Uterus (tissue), 4 donors: ENCODE results near the gene SNAI1. TPM values are rescaled to one million over a fixed set of nuclear protein-coding genes. Genes with fewer than 3 reads are reported as not detected.
"Not testable (repeated sequence)": the region's sequence is repeated elsewhere in the genome, so short reads cannot be mapped to it uniquely, and the experiment has no call there.

Source experiments
- DNase-seq, 2 donors: peaks; one replicate each; pipeline ENCODE4 v3.0.0-alpha.2; 2019 to 2020
- H3K27ac ChIP-seq, 2 donors: fragments of 200-600 bp; sonication (generic); 1 replicate in 1 of 2; 2 replicates in 1 of 2; pipeline ENCODE4 v1.5.1; 2016 to 2018
- H3K27me3 ChIP-seq, 2 donors: fragments of 200-600 bp; sonication (generic); one replicate each; pipeline ENCODE4 v1.5.1; 2018 to 2019; ENCODE audit warnings: control low read depth in 1 of 2
- H3K36me3 ChIP-seq, 2 donors: fragments of 200-600 bp; sonication (generic); one replicate each; pipeline ENCODE4 v1.5.1; 2019; ENCODE audit warnings: control low read depth in 1 of 2
- H3K4me1 ChIP-seq, 2 donors: fragments of 200-600 bp; sonication (generic); one replicate each; pipeline ENCODE4 v1.5.1; 2018 to 2019; ENCODE audit warnings: control low read depth in 1 of 2
- H3K4me3 ChIP-seq, 2 donors: fragments of 200-600 bp; sonication (generic); 1 replicate in 1 of 2; 2 replicates in 1 of 2; pipeline ENCODE4 v1.5.1; 2018 to 2019; ENCODE audit warnings: mild to moderate bottlenecking in 1 of 2
- H3K9me3 ChIP-seq, 2 donors: fragments of 200-600 bp; sonication (generic); one replicate each; pipeline ENCODE4 v1.5.1; 2019; ENCODE audit warnings: control low read depth in 1 of 2
- POLR2A ChIP-seq, 2 donors: fragments of 450-650 bp; IDR thresholded peaks; one replicate each; pipeline ENCODE4 v1.6.1; 2016; ENCODE audit warnings: antibody characterized with exemption in 2 of 2, mild to moderate bottlenecking in 1 of 2, moderate library complexity in 1 of 2
- intact Hi-C: fragments of 100-400 bp; cut with DNase I; formaldehyde crosslinking; loops from one replicate; pipeline ENCODE4 v1.15.1; 2023; ENCODE audit warnings: low total_unique reads
- total RNA-seq, 4 donors: library from RNA; depleted of rRNA in 3 of 4; stranded (reverse); fragments of >200 nt in 3 of 4; gene quantifications; one replicate each; pipeline versions ENCODE4 v1.1.0 to v1.2.4, GENCODE V29; 2014 to 2023
- TF ChIP-seq, protein P1 (sequence below), 4 experiments: fragments of 200-600 bp in 2 of 4; fragments of 450-650 bp in 2 of 4; sonication (generic) in 2 of 4; IDR thresholded peaks; one replicate each; pipeline ENCODE4 v1.5.1; 2016 to 2019; ENCODE audit warnings: antibody characterized with exemption in 4 of 4, mild to moderate bottlenecking in 2 of 4, moderate library complexity in 1 of 4
- donor health status: DM: yes; HTN: yes; CAD: no.

SNAI1 gene
- total RNA-seq, 4 donors from 2014 or later = 1.0 to 15.4 (median 4.5) TPM

DNA sequence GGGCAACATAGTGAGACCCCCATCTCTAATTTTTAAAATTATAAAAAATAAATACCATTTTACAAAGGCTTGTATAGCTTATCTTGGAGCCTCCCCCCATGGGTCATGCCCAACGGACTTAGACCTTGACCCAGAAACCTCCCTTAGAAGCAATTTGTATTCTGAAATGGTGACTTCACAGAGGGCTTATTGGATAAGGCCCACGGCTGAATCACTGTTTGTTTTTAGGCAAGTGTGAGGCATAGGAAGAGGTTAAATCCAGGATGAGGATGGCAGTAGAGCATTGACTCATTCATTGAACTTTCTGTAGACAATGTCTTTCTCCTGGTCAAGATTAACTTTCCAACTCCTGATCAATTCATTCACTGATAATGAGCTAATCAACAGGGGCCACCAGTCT lies 6.2 kb upstream of the SNAI1 start:
- Histone ChIP-seq H3K9me3 (no peaks in the 10 kb centered on the region), H3K4me3 (no peak overlapping the region), H3K27me3 (no peaks in the 10 kb centered on the region), H3K27ac (no peak overlapping the region), H3K4me1 (no peaks in the 10 kb centered on the region), H3K36me3 (no peaks in the 10 kb centered on the region)
- TF ChIP-seq, protein P1, sequence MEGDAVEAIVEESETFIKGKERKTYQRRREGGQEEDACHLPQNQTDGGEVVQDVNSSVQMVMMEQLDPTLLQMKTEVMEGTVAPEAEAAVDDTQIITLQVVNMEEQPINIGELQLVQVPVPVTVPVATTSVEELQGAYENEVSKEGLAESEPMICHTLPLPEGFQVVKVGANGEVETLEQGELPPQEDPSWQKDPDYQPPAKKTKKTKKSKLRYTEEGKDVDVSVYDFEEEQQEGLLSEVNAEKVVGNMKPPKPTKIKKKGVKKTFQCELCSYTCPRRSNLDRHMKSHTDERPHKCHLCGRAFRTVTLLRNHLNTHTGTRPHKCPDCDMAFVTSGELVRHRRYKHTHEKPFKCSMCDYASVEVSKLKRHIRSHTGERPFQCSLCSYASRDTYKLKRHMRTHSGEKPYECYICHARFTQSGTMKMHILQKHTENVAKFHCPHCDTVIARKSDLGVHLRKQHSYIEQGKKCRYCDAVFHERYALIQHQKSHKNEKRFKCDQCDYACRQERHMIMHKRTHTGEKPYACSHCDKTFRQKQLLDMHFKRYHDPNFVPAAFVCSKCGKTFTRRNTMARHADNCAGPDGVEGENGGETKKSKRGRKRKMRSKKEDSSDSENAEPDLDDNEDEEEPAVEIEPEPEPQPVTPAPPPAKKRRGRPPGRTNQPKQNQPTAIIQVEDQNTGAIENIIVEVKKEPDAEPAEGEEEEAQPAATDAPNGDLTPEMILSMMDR (IDR thresholded peaks at IDR 0.05) = no peak
- TF ChIP-seq POLR2A (IDR thresholded peaks at IDR 0.05) = no peak
- no peak for DNase-seq
- intact Hi-C loops = no loop called here

DNA sequence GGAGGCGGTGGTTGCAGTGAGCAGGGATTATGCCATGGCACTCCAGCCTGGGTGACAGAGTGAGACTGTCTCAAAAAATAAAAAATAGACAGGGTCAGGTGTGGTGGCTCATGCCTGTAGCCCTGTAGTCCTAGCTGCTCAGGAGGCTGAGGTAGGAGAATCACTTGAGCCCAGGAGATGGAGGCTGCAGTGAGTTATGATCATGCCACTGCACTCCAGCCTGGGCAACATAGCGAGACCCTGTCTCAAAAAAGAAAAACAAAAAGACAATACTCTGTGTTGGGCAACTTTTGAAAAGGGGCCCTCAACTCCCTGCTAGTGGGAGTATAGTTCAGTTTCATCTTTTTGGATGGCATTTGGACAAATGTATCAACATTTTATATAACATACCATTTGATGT lies 5.0 kb upstream of the SNAI1 start:
- DNase-seq, intact Hi-C loops, H3K27me3 ChIP-seq, H3K36me3 ChIP-seq, H3K27ac ChIP-seq, H3K9me3 ChIP-seq, H3K4me3 ChIP-seq, H3K4me1 ChIP-seq: not testable (repeated sequence)

DNA sequence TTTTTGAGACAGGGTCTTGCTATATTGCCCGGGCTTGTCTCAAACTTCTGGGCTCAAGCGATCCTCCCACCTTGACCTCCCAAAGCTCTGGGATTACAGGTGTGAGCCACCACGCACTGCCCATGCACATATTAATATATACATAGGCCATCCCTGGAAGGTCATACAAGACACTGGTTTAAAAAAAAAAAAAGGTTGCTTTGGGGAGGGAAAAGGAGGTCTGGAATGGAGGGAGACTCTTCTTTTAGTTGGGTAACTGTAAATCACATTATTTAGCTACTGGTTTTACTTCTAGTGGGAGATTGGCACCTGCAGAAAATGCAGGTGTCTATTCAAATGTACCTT lies 4.1 kb upstream of the SNAI1 start:
- H3K27ac ChIP-seq = no peak overlapping the region
- H3K36me3 ChIP-seq = no peaks in the 10 kb centered on the region

DNA sequence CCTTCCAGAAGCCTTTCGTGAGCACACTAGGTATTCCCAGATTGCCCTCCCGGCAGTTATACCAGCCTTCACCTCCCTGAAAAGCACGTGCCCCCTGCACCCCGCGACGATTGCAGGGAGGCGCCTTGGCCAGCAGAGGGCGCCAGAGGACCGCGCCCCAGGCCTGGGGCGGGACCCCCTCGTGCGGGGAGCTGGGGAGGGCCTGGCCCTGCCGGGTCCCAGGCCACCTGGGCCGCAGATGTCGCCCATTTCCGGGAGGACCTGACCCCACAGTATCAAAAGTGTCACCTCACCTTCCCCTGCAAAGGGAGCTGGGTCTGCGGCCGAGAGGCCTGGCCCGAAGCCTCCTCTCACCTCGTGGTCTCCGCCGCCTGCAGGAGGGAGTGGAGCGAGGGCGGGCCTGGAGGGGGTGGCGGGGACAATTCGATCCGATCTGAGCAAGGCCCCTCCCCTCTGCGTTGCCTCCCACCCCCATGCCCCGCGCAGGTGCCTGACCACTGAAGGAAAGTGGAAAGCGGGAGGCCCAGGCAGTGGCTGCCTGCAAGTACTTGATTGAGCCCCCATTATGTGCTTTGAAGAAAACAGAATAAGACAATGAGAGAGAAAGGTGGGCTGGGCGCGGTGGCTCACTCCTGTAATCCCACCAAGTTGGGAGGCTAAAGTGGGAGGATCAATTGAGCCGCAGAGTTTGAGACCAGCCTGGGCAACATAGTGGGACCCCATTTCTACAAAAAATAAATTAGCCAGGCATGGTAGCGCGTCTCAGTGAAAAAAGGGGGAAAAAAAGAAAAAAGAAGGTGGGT lies 3.5 kb upstream of the SNAI1 start:
- peak in 1 of 2 donors; percentile 62 for DNase-seq

More for the DNA sequence above, 4.1 kb upstream of the SNAI1 start:
- Histone ChIP-seq H3K4me3 (no peak overlapping the region), H3K9me3 (no peaks in the 10 kb centered on the region), H3K27me3 (no peaks in the 10 kb centered on the region), H3K4me1 (peaks cover 0 to 15% of the 10 kb centered on the region in 2 donors)
- DNase-seq = no peak
- no peak for TF ChIP-seq POLR2A (IDR thresholded peaks at IDR 0.05)
- TF ChIP-seq, protein P1 (IDR thresholded peaks at IDR 0.05) = no peak
- intact Hi-C loops = no loop called here

DNA sequence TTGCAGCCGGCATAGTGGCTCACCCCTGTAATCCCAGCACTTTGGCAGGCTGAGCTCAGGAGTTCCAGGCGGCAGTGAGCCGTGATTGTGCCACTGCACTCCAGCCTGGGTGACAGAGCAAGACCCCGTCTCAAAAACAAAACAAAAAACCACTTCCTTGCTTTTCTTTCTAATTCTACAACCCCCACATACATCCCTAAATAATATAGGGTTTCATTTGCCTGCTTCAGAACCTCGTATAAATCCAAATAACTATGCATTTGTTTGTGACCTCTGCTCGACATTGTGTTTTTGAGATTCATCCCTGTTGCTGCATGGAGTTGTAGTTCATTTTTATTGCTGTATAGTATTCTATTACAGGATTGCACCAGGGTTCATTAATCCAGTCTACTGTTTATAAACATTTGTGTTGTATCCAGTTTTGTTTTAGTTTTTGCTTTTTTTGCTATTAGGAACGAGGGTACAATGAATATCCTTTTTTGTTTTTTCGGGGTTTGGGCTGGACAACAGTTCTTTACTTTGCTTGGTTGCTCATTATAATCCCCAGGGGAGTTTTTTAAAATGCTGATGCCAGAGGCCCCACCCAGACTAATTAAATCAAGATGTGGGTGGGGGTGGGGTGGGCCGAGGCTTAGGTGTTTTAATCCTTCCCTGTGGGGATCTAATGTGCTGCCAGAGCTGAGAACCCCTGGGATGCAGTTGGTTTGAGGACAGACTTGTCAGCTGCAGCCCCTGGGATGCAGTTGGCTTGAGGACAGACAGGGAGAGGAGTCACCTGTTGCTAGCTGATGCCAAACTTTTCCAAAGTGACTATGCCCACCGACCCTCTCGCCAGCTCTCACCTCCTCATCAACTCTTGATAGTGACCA lies 2.4 kb upstream of the SNAI1 start:
- intact Hi-C loops = loop anchor here (5.0 to 10.0 kb wide), 2 partner anchors 92 to 194 kb away; no protein-coding TSS in a partner anchor
- H3K4me1 ChIP-seq = peaks cover 0 to 15% of the 10 kb centered on the region in 2 donors

More for the DNA sequence above, 3.5 kb upstream of the SNAI1 start:
- H3K4me1 ChIP-seq = peaks cover 0 to 15% of the 10 kb centered on the region in 2 donors
- H3K4me3 ChIP-seq = peak overlapping the region in 1 of 2 donors; percentile 17
- TF ChIP-seq, protein P1 (IDR thresholded peaks at IDR 0.05) = peak; percentile 99 to 100 (median 100)
- peak in 1 of 2 donors; percentile 25 for TF ChIP-seq POLR2A (IDR thresholded peaks at IDR 0.05)
- H3K27ac ChIP-seq = no peak overlapping the region
- H3K36me3 ChIP-seq = no peaks in the 10 kb centered on the region
- intact Hi-C loops = no loop called here
- no peaks in the 10 kb centered on the region for H3K27me3 ChIP-seq
- no peaks in the 10 kb centered on the region for H3K9me3 ChIP-seq

More for the DNA sequence above, 2.4 kb upstream of the SNAI1 start:
- H3K27ac ChIP-seq = no peak overlapping the region
- DNase-seq = no peak
- no peaks in the 10 kb centered on the region for H3K9me3 ChIP-seq
- no peak for TF ChIP-seq POLR2A (IDR thresholded peaks at IDR 0.05)
- TF ChIP-seq, protein P1 (IDR thresholded peaks at IDR 0.05) = no peak
- no peaks in the 10 kb centered on the region for H3K27me3 ChIP-seq
- H3K36me3 ChIP-seq = no peaks in the 10 kb centered on the region
- no peak overlapping the region for H3K4me3 ChIP-seq
